ENCODE data around the gene DAPK1.

The DAPK1 gene

GRCh38 chr9:87471746-87472145 lies 25.9 kb upstream of the DAPK1 start:
- no peak for FAIRE-seq

GRCh38 chr9:87475463-87475862 lies 22.2 kb upstream of the DAPK1 start:
- DNase-seq (ENCODE audit: insufficient read length, low spot score) (no peak), FAIRE-seq (no peak)
- TF ChIP-seq POU2F2 (IDR thresholded peaks at IDR 0.05; ENCODE audit: low read depth, low read length) = no peak
- no peak for TF ChIP-seq PAX5 (IDR thresholded peaks at IDR 0.05; ENCODE audit: insufficient read depth, low read length, severe bottlenecking)
- no peak for TF ChIP-seq SPI1 (IDR thresholded peaks at IDR 0.05; ENCODE audit: low read depth, low read length)
- no peak for TF ChIP-seq POLR2AphosphoS5 (IDR thresholded peaks at IDR 0.05; ENCODE audit: low read depth, low read length)
- no peak for TF ChIP-seq POLR2A (IDR thresholded peaks at IDR 0.05; ENCODE audit: low read depth, low read length)
- no peak for TF ChIP-seq TAF1 (IDR thresholded peaks at IDR 0.05; ENCODE audit: low read depth, low read length)

More at GRCh38 chr9:87471746-87472145, 25.9 kb upstream of the DAPK1 start:
- no peak for DNase-seq (ENCODE audit: insufficient read length, low spot score)
- TF ChIP-seq POU2F2 (IDR thresholded peaks at IDR 0.05; ENCODE audit: low read depth, low read length) (no peak), TAF1 (IDR thresholded peaks at IDR 0.05; ENCODE audit: low read depth, low read length) (no peak), SPI1 (IDR thresholded peaks at IDR 0.05; ENCODE audit: low read depth, low read length) (no peak), POLR2AphosphoS5 (IDR thresholded peaks at IDR 0.05; ENCODE audit: low read depth, low read length) (no peak), PAX5 (IDR thresholded peaks at IDR 0.05; ENCODE audit: insufficient read depth, low read length, severe bottlenecking) (no peak), POLR2A (IDR thresholded peaks at IDR 0.05; ENCODE audit: low read depth, low read length) (no peak)

- TF ChIP-seq SPI1 (IDR thresholded peaks at IDR 0.05; ENCODE audit: low read depth, low read length) = no peak
- TF ChIP-seq PAX5 (IDR thresholded peaks at IDR 0.05; ENCODE audit: insufficient read depth, low read length, severe bottlenecking) = no peak
- no peak for TF ChIP-seq TAF1 (IDR thresholded peaks at IDR 0.05; ENCODE audit: low read depth, low read length)
- TF ChIP-seq POLR2A (IDR thresholded peaks at IDR 0.05; ENCODE audit: low read depth, low read length) = no peak
- no peak for TF ChIP-seq POU2F2 (IDR thresholded peaks at IDR 0.05; ENCODE audit: low read depth, low read length)
- no peak for TF ChIP-seq POLR2AphosphoS5 (IDR thresholded peaks at IDR 0.05; ENCODE audit: low read depth, low read length)
- no peak for FAIRE-seq
- DNase-seq (ENCODE audit: insufficient read length, low spot score) = no peak
Measured at GRCh38 chr9:87478226-87478992, 19.3 kb upstream of the DAPK1 start.

GRCh38 chr9:87479801-87480201 lies 17.9 kb upstream of the DAPK1 start:
- no peak for FAIRE-seq
- peak; percentile 19 for DNase-seq (ENCODE audit: insufficient read length, low spot score)
- TF ChIP-seq SPI1 (IDR thresholded peaks at IDR 0.05; ENCODE audit: low read depth, low read length) (peak; percentile 92), POU2F2 (IDR thresholded peaks at IDR 0.05; ENCODE audit: low read depth, low read length) (no peak)

- FAIRE-seq (no peak), DNase-seq (ENCODE audit: insufficient read length, low spot score) (no peak)
- TF ChIP-seq POLR2AphosphoS5 (IDR thresholded peaks at IDR 0.05; ENCODE audit: low read depth, low read length) = no peak
Measured at GRCh38 chr9:87481890-87482855, 15.5 kb upstream of the DAPK1 start.

GRCh38 chr9:87490225-87490624 lies 7.4 kb upstream of the DAPK1 start:
- FAIRE-seq = no peak
- no peak for TF ChIP-seq POLR2AphosphoS5 (IDR thresholded peaks at IDR 0.05; ENCODE audit: low read depth, low read length)
- no peak for TF ChIP-seq SPI1 (IDR thresholded peaks at IDR 0.05; ENCODE audit: low read depth, low read length)
- no peak for TF ChIP-seq POU2F2 (IDR thresholded peaks at IDR 0.05; ENCODE audit: low read depth, low read length)
- TF ChIP-seq PAX5 (IDR thresholded peaks at IDR 0.05; ENCODE audit: insufficient read depth, low read length, severe bottlenecking) = no peak
- TF ChIP-seq POLR2A (IDR thresholded peaks at IDR 0.05; ENCODE audit: low read depth, low read length) = no peak
- no peak for TF ChIP-seq TAF1 (IDR thresholded peaks at IDR 0.05; ENCODE audit: low read depth, low read length)
- no peak for DNase-seq (ENCODE audit: insufficient read length, low spot score)

- DNase-seq (ENCODE audit: insufficient read length, low spot score) = no peak
- no peak for TF ChIP-seq POLR2AphosphoS5 (IDR thresholded peaks at IDR 0.05; ENCODE audit: low read depth, low read length)
- no peak for TF ChIP-seq SPI1 (IDR thresholded peaks at IDR 0.05; ENCODE audit: low read depth, low read length)
- no peak for TF ChIP-seq POLR2A (IDR thresholded peaks at IDR 0.05; ENCODE audit: low read depth, low read length)
- TF ChIP-seq TAF1 (IDR thresholded peaks at IDR 0.05; ENCODE audit: low read depth, low read length) = no peak
- no peak for TF ChIP-seq POU2F2 (IDR thresholded peaks at IDR 0.05; ENCODE audit: low read depth, low read length)
- no peak for TF ChIP-seq PAX5 (IDR thresholded peaks at IDR 0.05; ENCODE audit: insufficient read depth, low read length, severe bottlenecking)
- FAIRE-seq = no peak
Measured at GRCh38 chr9:87490907-87491306, 6.8 kb upstream of the DAPK1 start.

- no peak for TF ChIP-seq SPI1 (IDR thresholded peaks at IDR 0.05; ENCODE audit: low read depth, low read length)
- TF ChIP-seq POLR2AphosphoS5 (IDR thresholded peaks at IDR 0.05; ENCODE audit: low read depth, low read length) = no peak
- no peak for TF ChIP-seq PAX5 (IDR thresholded peaks at IDR 0.05; ENCODE audit: insufficient read depth, low read length, severe bottlenecking)
- DNase-seq (ENCODE audit: insufficient read length, low spot score) (no peak), FAIRE-seq (no peak)
Measured at GRCh38 chr9:87491523-87491922, 6.1 kb upstream of the DAPK1 start.

- TF ChIP-seq TAF1 (IDR thresholded peaks at IDR 0.05; ENCODE audit: low read depth, low read length) (no peak), SPI1 (IDR thresholded peaks at IDR 0.05; ENCODE audit: low read depth, low read length) (no peak), POU2F2 (IDR thresholded peaks at IDR 0.05; ENCODE audit: low read depth, low read length) (no peak), POLR2A (IDR thresholded peaks at IDR 0.05; ENCODE audit: low read depth, low read length) (no peak), POLR2AphosphoS5 (IDR thresholded peaks at IDR 0.05; ENCODE audit: low read depth, low read length) (no peak), PAX5 (IDR thresholded peaks at IDR 0.05; ENCODE audit: insufficient read depth, low read length, severe bottlenecking) (no peak)
- no peak for FAIRE-seq
- no peak for DNase-seq (ENCODE audit: insufficient read length, low spot score)
Measured at GRCh38 chr9:87492642-87493041, 5.0 kb upstream of the DAPK1 start.

Measured in GM12891 (cell line).